Left kidney (tissue), 2 donors: ENCODE data around the gene CSTF3. TPM values are rescaled to one million over a fixed set of nuclear protein-coding genes. Genes with fewer than 3 reads are reported as not detected.

Experiments used
- DNase-seq: peaks from one replicate; pipeline ENCODE4 v3.0.0-alpha.2; 2013
- polyA plus RNA-seq: library from polyadenylated mRNA; unstranded; fragments of 120-200 nt; gene quantifications from one replicate; pipeline ENCODE4 v1.2.1, GENCODE V29; 2013; ENCODE audit not compliant: insufficient read length

Gene CSTF3
- polyA plus RNA-seq, 1 donor, result 67.3 TPM

- no peak for DNase-seq
Measured at GRCh38 chr11:33044285-33044756, 117.0 kb downstream of the CSTF3 start.

GRCh38 chr11:33043221-33043830 lies 118.0 kb downstream of the CSTF3 start:
- no peak for DNase-seq

- DNase-seq, result no peak
Measured at GRCh38 chr11:33040862-33041453, 120.3 kb downstream of the CSTF3 start.

GRCh38 chr11:33040033-33040861 lies 121.0 kb downstream of the CSTF3 start:
- no peak for DNase-seq

GRCh38 chr11:33039274-33040032 lies 121.8 kb downstream of the CSTF3 start, which contains the start of gene TCP11L1:
TCP11L1 (plus strand) TSS chr11:33039572; CDS start chr11:33043774, 4,202 bp downstream.
- peak; percentile 92 for DNase-seq

GRCh38 chr11:33035011-33035410 lies 126.3 kb downstream of the CSTF3 start:
- no peak for DNase-seq

Other genes starting within 250 kb of the CSTF3 start
- gene DEPDC7, start 145.6 kb downstream of the CSTF3 start, polyA plus RNA-seq, result 8.6 TPM
- 15.6 TPM for gene TCP11L1, start 121.9 kb downstream of the CSTF3 start, polyA plus RNA-seq
- 53.6 TPM for gene HIPK3, start 95.9 kb upstream of the CSTF3 start, polyA plus RNA-seq
- 2.0 TPM for gene KIAA1549L, start 214.6 kb upstream of the CSTF3 start, polyA plus RNA-seq